Measurements from ENCODE around the gene CBX7. TPM values are rescaled to one million over a fixed set of nuclear protein-coding genes. Genes with fewer than 3 reads are reported as not detected.

Gene CBX7
- total RNA-seq, 1 experiment from 2014 or later, result 3.7 TPM

GRCh38 chr22:39081598-39081997 is 70.9 kb downstream of the CBX7 start:
- Histone ChIP-seq H4K5ac (ENCODE audit: insufficient read length, low read depth, low read length) (no peak overlapping the region), H3T11ph (ENCODE audit: low read length) (no peak overlapping the region), H2BK120ac (ENCODE audit: low read depth, low read length, poor library complexity, severe bottlenecking) (no peak overlapping the region), H4K8ac (replicated peaks; ENCODE audit: insufficient read length, low read depth, low read length) (no peak overlapping the region), H2BK15ac (ENCODE audit: low read depth, low read length) (no peak overlapping the region), H3K27ac (ENCODE audit: insufficient read length, low read depth, low read length) (no peak overlapping the region), H3K79me2 (ENCODE audit: insufficient read depth, low read length) (no peaks in the 10 kb centered on the region), H4K91ac (ENCODE audit: insufficient read length, low read depth, low read length) (no peak overlapping the region), H3K23ac (ENCODE audit: insufficient read length, low read depth, low read length) (no peak overlapping the region), H3K4ac (ENCODE audit: low read depth, low read length) (no peak overlapping the region), H2AK5ac (ENCODE audit: insufficient read length, low read length) (no peak overlapping the region), H3K79me1 (ENCODE audit: insufficient read depth, low read depth, low read length, poor library complexity, severe bottlenecking) (no peaks in the 10 kb centered on the region), H3K14ac (ENCODE audit: insufficient read depth, low read length) (no peak overlapping the region), H2BK12ac (ENCODE audit: insufficient read length, low read depth, low read length) (no peak overlapping the region), H4K20me1 (ENCODE audit: control insufficient read depth, insufficient read depth, insufficient read length) (no peaks in the 10 kb centered on the region), H3K27me3 (ENCODE audit: insufficient read depth, low read length) (no peaks in the 10 kb centered on the region), H3K56ac (ENCODE audit: insufficient read length, low read depth, low read length) (no peak overlapping the region), H3K9ac (ENCODE audit: extremely low read depth, insufficient read length, low read length) (no peak overlapping the region), H3K4me2 (ENCODE audit: insufficient read depth, insufficient read length, low read length) (no peak overlapping the region), H2BK20ac (ENCODE audit: low read depth, low read length, poor library complexity, severe bottlenecking) (no peak overlapping the region), H3K9me3 (ENCODE audit: control insufficient read depth, low read depth, low read length) (no peaks in the 10 kb centered on the region), H3K23me2 (ENCODE audit: insufficient read length, low read depth, low read length, poor library complexity, severe bottlenecking) (no peaks in the 10 kb centered on the region), H3K18ac (ENCODE audit: insufficient read length, low read depth, low read length) (no peak overlapping the region), H2BK5ac (ENCODE audit: insufficient read length, low read length) (no peak overlapping the region), H3K4me1 (ENCODE audit: insufficient read depth, low read length) (no peaks in the 10 kb centered on the region), H2AFZ (ENCODE audit: low read length) (no peak overlapping the region)
- no peak for TF ChIP-seq CTCF (conservative IDR thresholded peaks at IDR 0.05)
- DNase-seq, result no peak
- no peaks in the 10 kb centered on the region for H3K36me3 Mint-ChIP-seq (ENCODE audit: insufficient read depth in 1 of 3, low read depth in 3 of 3)
- no peak overlapping the region for H3K4me3 Mint-ChIP-seq
- H3K9me3 Mint-ChIP-seq, result no peaks in the 10 kb centered on the region
- no peaks in the 10 kb centered on the region; the same call in 1 of the 2 replicates for H3K27me3 Mint-ChIP-seq (ENCODE audit: low read depth)
- H3K4me1 Mint-ChIP-seq, result peaks cover 7 to 28% of the 10 kb centered on the region in 2 experiments
- H3K27ac Mint-ChIP-seq, result 0 out of 7 replicates have a peak overlapping the region, but pooled peaks of 1 of the 3 experiments have one; percentile 11
- no CpG with 5 or more reads among the region's 8 CpGs for WGBS (ENCODE audit: extremely low coverage, insufficient read length, low lambda C conversion rate)

Data from H9 (cell line).